Osteoblast (primary cell): ENCODE measurements around the gene RHBDL3. TPM values are rescaled to one million over a fixed set of nuclear protein-coding genes. Genes with fewer than 3 reads are reported as not detected.

ENCODE experiments used
- DNase-seq: peaks from one replicate; pipeline ENCODE4 v3.0.0; 2011; ENCODE audit warnings: low spot score, mixed read lengths; ENCODE audit not compliant: insufficient read length; ENCODE audit errors: missing footprints
- H2AFZ ChIP-seq: 2 replicates; pipeline ENCODE4 v1.6.0; 2011; ENCODE audit warnings: mild to moderate bottlenecking, low read length
- H3K27ac ChIP-seq: 2 replicates; pipeline ENCODE4 v1.5.1; 2011; ENCODE audit warnings: mild to moderate bottlenecking, low read depth, low read length, moderate library complexity
- H3K27me3 ChIP-seq: 2 replicates; pipeline ENCODE4 v1.6.0; 2012; ENCODE audit warnings: mild to moderate bottlenecking, control low read depth, inconsistent platforms, low read length, moderate library complexity; ENCODE audit not compliant: insufficient read depth
- H3K36me3 ChIP-seq: 2 replicates; pipeline ENCODE4 v1.5.1; 2011; ENCODE audit warnings: mild to moderate bottlenecking, low read length, control low read depth, moderate library complexity; ENCODE audit not compliant: insufficient read depth
- H3K4me1 ChIP-seq: 2 replicates; pipeline ENCODE4 v1.5.1; 2011; ENCODE audit warnings: mild to moderate bottlenecking, low read length, control low read depth, moderate library complexity; ENCODE audit not compliant: insufficient read depth
- H3K4me2 ChIP-seq: 2 replicates; pipeline ENCODE4 v1.6.0; 2011; ENCODE audit warnings: mild to moderate bottlenecking, low read length; ENCODE audit not compliant: insufficient read depth
- H3K4me3 ChIP-seq: fragments of 200-600 bp; sonication (generic); 3 replicates; pipeline ENCODE4 v1.5.1; 2012; ENCODE audit warnings: mild to moderate bottlenecking, low read length, inconsistent platforms; ENCODE audit not compliant: insufficient read depth
- H3K79me2 ChIP-seq: 2 replicates; pipeline ENCODE4 v1.6.0; 2012; ENCODE audit warnings: mild to moderate bottlenecking, low read length, control low read depth, inconsistent platforms; ENCODE audit not compliant: insufficient read depth
- H3K9me3 ChIP-seq: 2 replicates; pipeline ENCODE4 v1.5.1; 2011; ENCODE audit warnings: low read depth, low read length, control low read depth
- H4K20me1 ChIP-seq: 2 replicates; pipeline ENCODE4 v1.6.0; 2012; ENCODE audit warnings: mild to moderate bottlenecking, low read length, control low read depth; ENCODE audit not compliant: insufficient read depth
- CTCF ChIP-seq: IDR thresholded peaks from 2 replicates; pipeline ENCODE4 v1.5.1; 2011; ENCODE audit warnings: mild to moderate bottlenecking, low read depth, low read length, moderate library complexity; ENCODE audit errors: extremely low read depth
- total RNA-seq: library from RNA; depleted of rRNA; stranded (reverse); fragments of >200 nt; gene quantifications from 2 replicates; pipeline ENCODE4 v1.2.3, GENCODE V29; 2012

RHBDL3 gene
- total RNA-seq, 1 donor = under 0.01 TPM

DNA sequence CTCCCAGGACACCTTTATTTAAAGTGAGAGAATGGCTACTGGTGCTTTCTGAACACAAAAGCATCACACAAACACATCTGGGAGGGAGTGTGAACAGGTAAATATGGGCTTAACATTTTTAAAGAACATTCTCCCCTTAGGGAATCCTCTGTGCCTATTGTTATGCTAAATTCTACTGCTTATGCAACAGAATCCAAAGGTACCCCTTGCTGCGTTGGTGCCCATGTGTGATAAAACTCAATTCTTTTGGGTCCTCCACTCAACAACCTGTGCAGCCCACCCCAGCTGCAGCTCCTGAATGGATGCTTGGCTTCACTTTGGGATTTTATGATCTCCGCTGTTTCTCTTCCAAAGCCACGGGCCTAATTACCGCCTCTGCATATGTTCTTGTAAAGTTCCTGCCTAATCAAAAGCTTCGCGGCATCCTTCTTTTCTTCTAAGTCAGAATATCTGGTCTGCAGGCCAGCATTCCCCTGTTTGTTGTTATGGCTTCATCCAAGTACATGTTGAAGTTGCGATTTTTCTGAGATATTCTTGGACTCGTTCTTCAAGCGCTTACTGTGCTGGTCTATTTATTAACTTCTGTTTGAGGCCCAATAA, 23.9 kb downstream of the RHBDL3 start:
- no peak for TF ChIP-seq CTCF
- H3K4me3 ChIP-seq = no peak overlapping the region
- no peak for DNase-seq
- no peaks in the 10 kb centered on the region for H3K36me3 ChIP-seq
- H4K20me1 ChIP-seq = no peaks in the 10 kb centered on the region
- H2AFZ ChIP-seq = no peak overlapping the region
- no peak overlapping the region for H3K27ac ChIP-seq
- H3K27me3 ChIP-seq = no peaks in the 10 kb centered on the region
- H3K79me2 ChIP-seq = no peaks in the 10 kb centered on the region
- no peak overlapping the region for H3K4me2 ChIP-seq
- H3K9me3 ChIP-seq = no peaks in the 10 kb centered on the region
- no peaks in the 10 kb centered on the region for H3K4me1 ChIP-seq

- no peaks in the 10 kb centered on the region for H3K36me3 ChIP-seq
- no peak for DNase-seq
- H3K27ac ChIP-seq = no peak overlapping the region
- no peak overlapping the region for H3K4me2 ChIP-seq
- H4K20me1 ChIP-seq = no peaks in the 10 kb centered on the region
- H3K27me3 ChIP-seq = no peaks in the 10 kb centered on the region
- no peaks in the 10 kb centered on the region for H3K4me1 ChIP-seq
- no peak overlapping the region for H3K4me3 ChIP-seq
- TF ChIP-seq CTCF = no peak
- H2AFZ ChIP-seq = no peak overlapping the region
- no peaks in the 10 kb centered on the region for H3K9me3 ChIP-seq
- no peaks in the 10 kb centered on the region for H3K79me2 ChIP-seq
These were observed 26.5 kb downstream of the RHBDL3 start for GRCh38 chr17:32292094-32292493.

- no peaks in the 10 kb centered on the region for H3K36me3 ChIP-seq
- no peak overlapping the region for H3K4me3 ChIP-seq
- H3K27ac ChIP-seq = no peak overlapping the region
- no peak overlapping the region for H3K4me2 ChIP-seq
- no peaks in the 10 kb centered on the region for H3K4me1 ChIP-seq
- no peak for DNase-seq
- H3K79me2 ChIP-seq = no peaks in the 10 kb centered on the region
- H2AFZ ChIP-seq = no peak overlapping the region
- TF ChIP-seq CTCF = no peak
- H4K20me1 ChIP-seq = no peaks in the 10 kb centered on the region
- peaks cover 5% of the 10 kb centered on the region for H3K27me3 ChIP-seq
- no peaks in the 10 kb centered on the region for H3K9me3 ChIP-seq
These were observed 31.8 kb downstream of the RHBDL3 start for GRCh38 chr17:32297424-32297823.

GRCh38 chr17:32297860-32298259, 32.2 kb downstream of the RHBDL3 start:
- no peak for TF ChIP-seq CTCF

More at GRCh38 chr17:32297860-32298259, 32.2 kb downstream of the RHBDL3 start:
- Histone ChIP-seq H3K27me3 (peaks cover 5% of the 10 kb centered on the region), H3K4me3 (no peak overlapping the region), H3K36me3 (no peaks in the 10 kb centered on the region), H3K4me2 (no peak overlapping the region), H3K27ac (no peak overlapping the region), H3K79me2 (no peaks in the 10 kb centered on the region), H3K4me1 (no peaks in the 10 kb centered on the region), H4K20me1 (no peaks in the 10 kb centered on the region), H2AFZ (no peak overlapping the region), H3K9me3 (no peaks in the 10 kb centered on the region)
- peak; percentile 69 for DNase-seq
